Testis (tissue), 2 donors: ENCODE results near the gene OTOR.

Experiments used
- POLR2A ChIP-seq: fragments of 450-650 bp; IDR thresholded peaks from one replicate; pipeline ENCODE4 v1.6.1; 2017; ENCODE audit warnings: antibody characterized with exemption, mild to moderate bottlenecking, moderate library complexity
- TF ChIP-seq, protein P1 (sequence below), 3 experiments: fragments of 450-650 bp in 2 of 3; fragments of 200-600 bp in 1 of 3; sonication (generic) in 1 of 3; IDR thresholded peaks; one replicate each; pipeline ENCODE4 v1.5.1; 2016 to 2019; ENCODE audit warnings: antibody characterized with exemption in 3 of 3, mild to moderate bottlenecking in 2 of 3, moderate library complexity in 1 of 3

DNA sequence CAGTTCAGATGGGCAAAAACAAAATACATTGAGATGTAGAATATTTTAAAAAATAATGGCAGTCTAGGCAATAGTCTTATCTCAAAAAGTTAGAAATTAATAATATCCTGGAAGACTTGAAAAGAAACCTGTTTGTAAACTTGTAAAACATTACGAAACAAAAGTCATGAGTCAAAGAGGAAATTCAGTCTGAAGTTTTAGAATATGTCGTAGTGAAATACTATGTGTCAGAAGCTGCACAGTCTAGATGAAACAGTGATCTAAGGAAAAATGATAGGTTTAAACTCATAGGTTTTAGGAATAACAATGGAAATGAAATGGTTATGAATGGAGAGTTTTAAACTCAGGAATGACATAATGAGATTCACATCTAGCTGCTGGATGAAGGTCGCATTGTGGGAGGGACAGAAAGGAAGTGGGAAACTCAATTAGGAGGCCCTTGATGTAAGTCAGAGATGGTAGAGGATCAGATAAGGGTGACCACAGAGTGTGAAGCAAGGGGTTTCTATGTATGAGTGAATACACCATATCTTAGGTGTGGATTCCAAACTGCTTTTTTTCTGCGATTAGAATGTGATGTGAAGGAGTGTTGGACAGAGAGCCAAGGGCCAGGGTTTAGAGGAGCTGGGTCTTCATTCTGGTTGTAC is 15.5 kb upstream of the OTOR start:
- TF ChIP-seq POLR2A: no peak
- TF ChIP-seq, protein P1, sequence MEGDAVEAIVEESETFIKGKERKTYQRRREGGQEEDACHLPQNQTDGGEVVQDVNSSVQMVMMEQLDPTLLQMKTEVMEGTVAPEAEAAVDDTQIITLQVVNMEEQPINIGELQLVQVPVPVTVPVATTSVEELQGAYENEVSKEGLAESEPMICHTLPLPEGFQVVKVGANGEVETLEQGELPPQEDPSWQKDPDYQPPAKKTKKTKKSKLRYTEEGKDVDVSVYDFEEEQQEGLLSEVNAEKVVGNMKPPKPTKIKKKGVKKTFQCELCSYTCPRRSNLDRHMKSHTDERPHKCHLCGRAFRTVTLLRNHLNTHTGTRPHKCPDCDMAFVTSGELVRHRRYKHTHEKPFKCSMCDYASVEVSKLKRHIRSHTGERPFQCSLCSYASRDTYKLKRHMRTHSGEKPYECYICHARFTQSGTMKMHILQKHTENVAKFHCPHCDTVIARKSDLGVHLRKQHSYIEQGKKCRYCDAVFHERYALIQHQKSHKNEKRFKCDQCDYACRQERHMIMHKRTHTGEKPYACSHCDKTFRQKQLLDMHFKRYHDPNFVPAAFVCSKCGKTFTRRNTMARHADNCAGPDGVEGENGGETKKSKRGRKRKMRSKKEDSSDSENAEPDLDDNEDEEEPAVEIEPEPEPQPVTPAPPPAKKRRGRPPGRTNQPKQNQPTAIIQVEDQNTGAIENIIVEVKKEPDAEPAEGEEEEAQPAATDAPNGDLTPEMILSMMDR (IDR thresholded peaks at IDR 0.05): no peak
